Measurements from ENCODE around the gene FIBCD1.

Gene FIBCD1

GRCh38 chr9:130940693-130941576 is 1.9 kb upstream of the FIBCD1 start:
- H3K27me3 ChIP-seq (ENCODE audit: insufficient read depth, low read length): no peaks in the 10 kb centered on the region; the same call in 1 of the 2 replicates

GRCh38 chr9:130940027-130940549 is 1.0 kb upstream of the FIBCD1 start:
- Histone ChIP-seq H3K9ac (ENCODE audit: low read length) (no peak overlapping the region), H2AFZ (ENCODE audit: low read length) (no peak overlapping the region)

More at GRCh38 chr9:130940693-130941576, 1.9 kb upstream of the FIBCD1 start:
- Histone ChIP-seq H3K9ac (ENCODE audit: low read length) (no peak overlapping the region), H3K4me2 (ENCODE audit: low read length) (no peak overlapping the region), H4K20me1 (ENCODE audit: insufficient read depth, low read length) (no peaks in the 10 kb centered on the region), H3F3A (ENCODE audit: insufficient read depth, low read length) (no peaks in the 10 kb centered on the region), H3K4me1 (ENCODE audit: insufficient read depth, low read length, severe bottlenecking) (no peaks in the 10 kb centered on the region), H2AFZ (ENCODE audit: low read length) (no peak overlapping the region), H3K27ac (ENCODE audit: low read depth, low read length, poor library complexity, severe bottlenecking) (no peak overlapping the region), H3K9me2 (ENCODE audit: low read depth, low read length) (no peaks in the 10 kb centered on the region), H3K4me3 (ENCODE audit: low read depth, low read length, poor library complexity, severe bottlenecking) (no peak overlapping the region), H3K36me3 (ENCODE audit: insufficient read depth, low read length) (no peaks in the 10 kb centered on the region), H3K9me3 (ENCODE audit: low read length) (no peaks in the 10 kb centered on the region), H3K79me2 (ENCODE audit: insufficient read depth, low read length) (no peaks in the 10 kb centered on the region)
- TF ChIP-seq CTCF (IDR thresholded peaks at IDR 0.05; ENCODE audit: low read length) (peak; percentile 71), EZH2 (IDR thresholded peaks at IDR 0.05; ENCODE audit: borderline replicate concordance, low read length) (no peak)

GRCh38 chr9:130939405-130940026 is 469 bp upstream of the FIBCD1 start:
- no peaks in the 10 kb centered on the region; the same call in 1 of the 2 replicates for H3K27me3 ChIP-seq (ENCODE audit: insufficient read depth, low read length)
- H3K36me3 ChIP-seq (ENCODE audit: insufficient read depth, low read length): no peaks in the 10 kb centered on the region
- no peak overlapping the region for H3K4me3 ChIP-seq (ENCODE audit: low read depth, low read length, poor library complexity, severe bottlenecking)
- no peak overlapping the region for H2AFZ ChIP-seq (ENCODE audit: low read length)
- H3K4me1 ChIP-seq (ENCODE audit: insufficient read depth, low read length, severe bottlenecking): no peaks in the 10 kb centered on the region
- H3K79me2 ChIP-seq (ENCODE audit: insufficient read depth, low read length): no peaks in the 10 kb centered on the region
- no peaks in the 10 kb centered on the region for H4K20me1 ChIP-seq (ENCODE audit: insufficient read depth, low read length)
- no peaks in the 10 kb centered on the region for H3K9me3 ChIP-seq (ENCODE audit: low read length)
- no peak for TF ChIP-seq CTCF (IDR thresholded peaks at IDR 0.05; ENCODE audit: low read length)
- no peak for TF ChIP-seq EZH2 (IDR thresholded peaks at IDR 0.05; ENCODE audit: borderline replicate concordance, low read length)
- H3K27ac ChIP-seq (ENCODE audit: low read depth, low read length, poor library complexity, severe bottlenecking): no peak overlapping the region
- no peaks in the 10 kb centered on the region for H3F3A ChIP-seq (ENCODE audit: insufficient read depth, low read length)
- H3K9ac ChIP-seq (ENCODE audit: low read length): no peak overlapping the region
- H3K4me2 ChIP-seq (ENCODE audit: low read length): no peak overlapping the region
- H3K9me2 ChIP-seq (ENCODE audit: low read depth, low read length): no peaks in the 10 kb centered on the region

More at GRCh38 chr9:130940027-130940549, 1.0 kb upstream of the FIBCD1 start:
- Histone ChIP-seq H3K27ac (ENCODE audit: low read depth, low read length, poor library complexity, severe bottlenecking) (no peak overlapping the region), H3K79me2 (ENCODE audit: insufficient read depth, low read length) (no peaks in the 10 kb centered on the region), H3F3A (ENCODE audit: insufficient read depth, low read length) (no peaks in the 10 kb centered on the region), H3K4me2 (ENCODE audit: low read length) (no peak overlapping the region), H3K9me2 (ENCODE audit: low read depth, low read length) (no peaks in the 10 kb centered on the region), H4K20me1 (ENCODE audit: insufficient read depth, low read length) (no peaks in the 10 kb centered on the region), H3K36me3 (ENCODE audit: insufficient read depth, low read length) (no peaks in the 10 kb centered on the region), H3K9me3 (ENCODE audit: low read length) (no peaks in the 10 kb centered on the region), H3K4me3 (ENCODE audit: low read depth, low read length, poor library complexity, severe bottlenecking) (no peak overlapping the region), H3K27me3 (ENCODE audit: insufficient read depth, low read length) (no peaks in the 10 kb centered on the region; the same call in 1 of the 2 replicates), H3K4me1 (ENCODE audit: insufficient read depth, low read length, severe bottlenecking) (no peaks in the 10 kb centered on the region)
- TF ChIP-seq EZH2 (IDR thresholded peaks at IDR 0.05; ENCODE audit: borderline replicate concordance, low read length): no peak
- no peak for TF ChIP-seq CTCF (IDR thresholded peaks at IDR 0.05; ENCODE audit: low read length)
